ENCODE measurements around the gene CORO7. TPM values are rescaled to one million over a fixed set of nuclear protein-coding genes. Genes with fewer than 3 reads are reported as not detected.
A peak's percentile ranks its signal among the peaks of the same experiment; 100 is the strongest.

CORO7 gene
- total and polyA plus RNA-seq, 9 of the 15 experiments (the other 6 are each of a cell fraction or from before 2014, with no cell fraction given) = 0.45 to 77.2 (median 18.7) TPM

- TF ChIP-seq U2AF1 (optimal IDR thresholded peaks at IDR 0.05; ENCODE audit: low read depth, low read length) (no peak), COPS2 (conservative IDR thresholded peaks at IDR 0.05) (no peak), NCOA4 (IDR thresholded peaks at IDR 0.05; ENCODE audit: partially characterized antibody) (no peak), TAF7 (tag; IDR thresholded peaks at IDR 0.05) (no peak), SETDB1 (IDR thresholded peaks at IDR 0.05; ENCODE audit: low read length) (no peak), HMBOX1 (IDR thresholded peaks at IDR 0.05) (no peak), BACH1 (tag; IDR thresholded peaks at IDR 0.05) (no peak), MBD1 (CRISPR knock-in tag; IDR thresholded peaks at IDR 0.05) (no peak), TOE1 (IDR thresholded peaks at IDR 0.05; ENCODE audit: borderline replicate concordance) (no peak; the same call in none of the 2 replicates), TOE1 (CRISPR knock-in tag; IDR thresholded peaks at IDR 0.05; ENCODE audit: borderline replicate concordance, low read depth) (no peak), BCOR (IDR thresholded peaks at IDR 0.05) (no peak), U2AF2 (optimal IDR thresholded peaks at IDR 0.05; ENCODE audit: low read depth, low read length) (no peak), TAF1 (IDR thresholded peaks at IDR 0.05; ENCODE audit: control insufficient read depth, extremely low read depth, insufficient read depth, low read length, severe bottlenecking) (peak; percentile 74), CAMTA2 (CRISPR knock-in tag; conservative IDR thresholded peaks at IDR 0.05) (no peak), CTCFL (IDR thresholded peaks at IDR 0.05; ENCODE audit: borderline replicate concordance, insufficient read depth, low read depth, low read length, poor library complexity, severe bottlenecking) (peak; percentile 10), GABPA (tag; conservative IDR thresholded peaks at IDR 0.05; ENCODE audit: low read depth) (peak; percentile 17; the same call in 1 of the 2 replicates), CBX2 (IDR thresholded peaks at IDR 0.05; ENCODE audit: insufficient read depth, low read length, poor library complexity, severe bottlenecking) (no peak), ZBTB12 (CRISPR knock-in tag; IDR thresholded peaks at IDR 0.05) (no peak), ELF4 (CRISPR knock-in tag; IDR thresholded peaks at IDR 0.05) (0 out of 2 replicates have a peak, but pooled peaks have one; percentile 19), CEBPB (tag; IDR thresholded peaks at IDR 0.05) (no peak), DDX20 (tag; IDR thresholded peaks at IDR 0.05; ENCODE audit: low read depth) (no peak), TAF9B (IDR thresholded peaks at IDR 0.05; ENCODE audit: partially characterized antibody) (no peak), ZC3H11A (IDR thresholded peaks at IDR 0.05; ENCODE audit: low read depth, low read length) (no peak)
Observed at GRCh38 chr16:4350787-4351659, 65.4 kb downstream of the CORO7 start, which contains the start of gene PAM16 (continued).

Data from K562 (cell line).